Measurements from ENCODE around the gene DISC1. TPM values are rescaled to one million over a fixed set of nuclear protein-coding genes. Genes with fewer than 3 reads are reported as not detected.

The DISC1 gene
- total and polyA plus RNA-seq, 2 experiments from 2014 or later: 6.5 to 11.5 TPM

DNA sequence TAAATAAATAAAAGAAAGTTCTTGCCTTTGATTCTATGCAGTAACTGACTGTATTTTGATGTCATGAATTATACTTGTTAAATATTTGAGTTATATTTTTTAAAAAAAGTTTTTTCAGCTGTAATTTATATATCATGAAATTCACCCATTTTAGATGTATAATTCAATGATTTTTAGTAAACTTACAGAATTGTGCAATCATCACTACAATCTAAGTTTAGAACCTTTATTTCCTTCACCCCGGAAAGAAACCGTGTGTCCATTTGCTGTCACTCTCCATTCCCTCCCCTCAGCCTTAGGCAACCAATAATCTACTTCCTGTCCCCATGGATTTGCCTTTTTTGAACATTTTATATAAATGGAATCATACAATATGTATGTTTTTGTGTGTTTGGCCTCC, 32.5 kb upstream of the DISC1 start:
- H3K36me3 ChIP-seq: no peaks in the 10 kb centered on the region
- H3K4me1 ChIP-seq (ENCODE audit: low read depth): no peaks in the 10 kb centered on the region
- H3K9me3 ChIP-seq (ENCODE audit: low read depth): no peaks in the 10 kb centered on the region
- H3K27me3 ChIP-seq: no peaks in the 10 kb centered on the region
- no peak overlapping the region for H3K4me3 ChIP-seq
- H3K27ac ChIP-seq: no peak overlapping the region
- DNase-seq (ENCODE audit: low read depth in 1 of 2, low spot score in 1 of 2): no peak
- TF ChIP-seq, protein P1, sequence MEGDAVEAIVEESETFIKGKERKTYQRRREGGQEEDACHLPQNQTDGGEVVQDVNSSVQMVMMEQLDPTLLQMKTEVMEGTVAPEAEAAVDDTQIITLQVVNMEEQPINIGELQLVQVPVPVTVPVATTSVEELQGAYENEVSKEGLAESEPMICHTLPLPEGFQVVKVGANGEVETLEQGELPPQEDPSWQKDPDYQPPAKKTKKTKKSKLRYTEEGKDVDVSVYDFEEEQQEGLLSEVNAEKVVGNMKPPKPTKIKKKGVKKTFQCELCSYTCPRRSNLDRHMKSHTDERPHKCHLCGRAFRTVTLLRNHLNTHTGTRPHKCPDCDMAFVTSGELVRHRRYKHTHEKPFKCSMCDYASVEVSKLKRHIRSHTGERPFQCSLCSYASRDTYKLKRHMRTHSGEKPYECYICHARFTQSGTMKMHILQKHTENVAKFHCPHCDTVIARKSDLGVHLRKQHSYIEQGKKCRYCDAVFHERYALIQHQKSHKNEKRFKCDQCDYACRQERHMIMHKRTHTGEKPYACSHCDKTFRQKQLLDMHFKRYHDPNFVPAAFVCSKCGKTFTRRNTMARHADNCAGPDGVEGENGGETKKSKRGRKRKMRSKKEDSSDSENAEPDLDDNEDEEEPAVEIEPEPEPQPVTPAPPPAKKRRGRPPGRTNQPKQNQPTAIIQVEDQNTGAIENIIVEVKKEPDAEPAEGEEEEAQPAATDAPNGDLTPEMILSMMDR (IDR thresholded peaks at IDR 0.05; ENCODE audit: low read depth, low read length): no peak

DNA sequence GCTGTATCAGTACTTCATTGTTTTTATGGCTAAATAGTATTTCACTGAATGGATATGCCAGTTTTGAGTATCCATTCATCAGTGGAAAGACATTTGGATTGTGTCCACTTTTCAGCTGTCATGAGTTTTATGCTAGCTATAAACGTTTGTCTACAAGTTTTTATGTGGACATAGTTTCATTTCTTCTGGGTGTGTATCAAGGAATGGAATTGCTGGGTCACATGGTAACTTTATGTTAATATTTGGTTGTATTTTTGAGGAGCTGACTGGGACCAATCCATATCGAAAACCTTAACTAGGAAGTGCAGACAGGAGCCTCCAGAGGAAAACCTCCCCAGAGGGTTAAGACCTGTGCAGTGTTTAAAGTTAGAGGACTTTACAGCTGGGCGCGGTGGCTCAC, 31.8 kb upstream of the DISC1 start:
- Histone ChIP-seq H3K4me3 (no peak overlapping the region), H3K27me3 (no peaks in the 10 kb centered on the region), H3K4me1 (ENCODE audit: low read depth) (no peaks in the 10 kb centered on the region), H3K36me3 (no peaks in the 10 kb centered on the region), H3K27ac (no peak overlapping the region), H3K9me3 (ENCODE audit: low read depth) (no peaks in the 10 kb centered on the region)
- TF ChIP-seq, protein P1 (IDR thresholded peaks at IDR 0.05; ENCODE audit: low read depth, low read length): no peak
- DNase-seq (ENCODE audit: low read depth in 1 of 2, low spot score in 1 of 2): no peak

DNA sequence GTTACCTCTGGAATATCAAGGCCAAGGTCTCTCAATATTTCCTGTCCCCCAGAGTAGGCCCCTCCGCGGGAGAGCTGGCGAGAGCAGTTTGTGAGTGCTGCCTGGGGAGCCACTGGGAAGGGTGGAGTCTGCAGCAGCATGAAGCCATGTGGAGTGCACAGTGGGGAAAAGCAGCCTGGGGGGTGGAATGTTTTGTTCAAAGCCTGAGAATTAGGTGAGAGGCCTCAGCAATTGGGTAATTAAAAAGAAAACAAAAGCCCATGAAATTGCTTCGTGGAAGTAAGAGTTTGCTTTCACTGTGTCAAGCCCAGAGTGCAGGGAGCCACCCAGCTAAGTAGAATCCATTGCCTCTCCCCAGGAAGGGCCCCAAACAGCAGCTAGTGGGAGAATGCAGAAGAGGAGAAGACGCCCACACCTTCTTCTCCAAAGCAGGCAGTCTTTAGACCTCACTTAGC, 30.2 kb upstream of the DISC1 start:
- no peaks in the 10 kb centered on the region for H3K36me3 ChIP-seq
- no peaks in the 10 kb centered on the region for H3K27me3 ChIP-seq
- no peak overlapping the region for H3K27ac ChIP-seq
- H3K4me3 ChIP-seq: no peak overlapping the region
- TF ChIP-seq, protein P1 (IDR thresholded peaks at IDR 0.05; ENCODE audit: low read depth, low read length): no peak
- no peaks in the 10 kb centered on the region for H3K9me3 ChIP-seq (ENCODE audit: low read depth)
- peak in 1 of 2 donors; percentile 53 for DNase-seq (ENCODE audit: low read depth in 1 of 2, low spot score in 1 of 2)
- no peaks in the 10 kb centered on the region for H3K4me1 ChIP-seq (ENCODE audit: low read depth)

DNA sequence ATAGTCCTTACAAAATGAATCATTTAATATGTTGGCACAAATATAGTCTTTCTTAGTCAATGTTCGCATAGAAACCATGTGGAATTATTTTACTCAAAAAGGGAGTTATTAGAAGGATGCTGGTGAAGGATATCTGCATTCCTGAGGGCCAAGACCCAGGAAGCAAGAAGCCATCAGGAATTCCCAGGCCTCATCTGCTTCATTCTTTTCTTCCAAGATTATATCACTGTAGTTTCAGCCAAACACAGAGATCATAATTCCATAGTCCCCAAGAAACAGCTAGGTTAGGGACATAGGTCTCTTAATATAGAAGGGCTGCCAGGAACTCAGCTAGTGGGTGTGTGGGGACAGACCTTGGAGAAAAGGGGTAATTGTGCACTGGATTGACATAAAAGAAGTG, 28.6 kb upstream of the DISC1 start:
- no peaks in the 10 kb centered on the region for H3K36me3 ChIP-seq
- no peak for DNase-seq (ENCODE audit: low read depth in 1 of 2, low spot score in 1 of 2)
- H3K27me3 ChIP-seq: no peaks in the 10 kb centered on the region
- H3K9me3 ChIP-seq (ENCODE audit: low read depth): no peaks in the 10 kb centered on the region
- no peak overlapping the region for H3K4me3 ChIP-seq
- H3K27ac ChIP-seq: no peak overlapping the region
- H3K4me1 ChIP-seq (ENCODE audit: low read depth): no peaks in the 10 kb centered on the region
- TF ChIP-seq, protein P1 (IDR thresholded peaks at IDR 0.05; ENCODE audit: low read depth, low read length): no peak

DNA sequence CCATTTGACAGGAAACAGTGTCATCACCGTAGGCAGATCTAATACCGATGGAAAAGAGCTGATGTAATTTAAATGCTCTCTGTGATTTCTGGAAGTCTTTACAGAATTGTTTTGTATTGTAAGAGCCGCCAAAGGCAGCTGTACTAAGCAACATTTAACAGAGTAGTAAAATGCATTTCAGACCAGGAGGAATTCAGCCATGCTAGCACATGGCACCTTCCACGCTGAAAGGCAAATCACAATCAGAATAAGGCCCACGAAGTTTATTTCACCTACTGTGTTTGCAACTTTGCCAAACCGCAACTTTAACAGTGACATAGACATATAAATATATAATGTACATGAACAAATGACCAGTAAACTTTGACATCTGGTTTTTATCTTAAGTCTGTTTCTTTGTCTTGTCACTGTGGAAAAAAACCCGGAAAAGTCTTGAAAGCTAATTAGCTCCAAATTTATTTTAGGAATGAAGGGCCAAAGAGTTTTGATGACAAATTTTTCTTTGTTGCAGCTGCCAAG, 26.1 kb upstream of the DISC1 start:
- Histone ChIP-seq H3K4me1 (ENCODE audit: low read depth) (no peaks in the 10 kb centered on the region), H3K27me3 (no peaks in the 10 kb centered on the region), H3K9me3 (ENCODE audit: low read depth) (no peaks in the 10 kb centered on the region), H3K4me3 (no peak overlapping the region), H3K36me3 (no peaks in the 10 kb centered on the region), H3K27ac (no peak overlapping the region)
- peak in 1 of 2 donors; percentile 40 for DNase-seq (ENCODE audit: low read depth in 1 of 2, low spot score in 1 of 2)
- TF ChIP-seq, protein P1 (IDR thresholded peaks at IDR 0.05; ENCODE audit: low read depth, low read length): no peak
